Measurements from ENCODE around the gene RPLP2.

Gene RPLP2

DNA sequence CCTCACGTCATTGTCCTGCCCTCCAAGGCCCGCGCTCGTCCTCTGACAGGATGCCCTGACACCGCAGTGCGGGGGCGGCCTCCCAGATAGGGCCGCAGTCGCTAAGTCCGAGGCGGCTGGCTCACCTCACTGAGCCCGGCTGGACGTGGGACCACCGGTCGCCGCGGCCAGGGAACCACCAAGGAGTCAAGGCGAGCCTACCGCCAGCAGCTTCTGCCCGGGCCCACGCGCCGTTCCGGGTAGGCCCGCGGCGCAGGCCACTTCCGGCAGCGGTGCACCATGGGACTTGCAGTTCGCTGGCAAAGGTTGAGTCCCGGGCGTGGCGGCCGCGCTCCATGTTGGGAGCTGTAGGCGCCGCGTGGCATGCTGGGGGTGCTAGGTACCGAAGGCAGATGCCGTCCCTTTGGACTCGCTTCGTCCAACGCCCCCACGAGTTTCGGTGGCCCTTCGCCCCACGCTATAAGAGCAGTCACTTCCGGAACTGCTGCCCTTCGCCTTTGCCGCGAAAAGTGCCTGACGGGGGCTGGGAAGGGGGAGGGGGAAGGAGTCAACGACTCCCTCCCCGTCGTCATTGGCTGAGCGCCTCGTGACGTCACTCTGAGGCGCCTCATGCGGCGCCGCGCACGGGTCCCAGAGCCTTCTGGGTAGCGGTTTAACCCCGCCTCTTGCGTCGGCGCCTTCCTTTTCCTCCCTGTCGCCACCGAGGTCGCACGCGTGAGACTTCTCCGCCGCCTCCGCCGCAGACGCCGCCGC, at the start of gene RPLP2:
Gene RPLP2 (plus strand): TSS at position 681 of the 753 bp plus-strand sequence. CDS start 268 bp downstream, outside the sequence.
- peak; percentile 94 for DNase-seq (ENCODE audit: low read depth in 2 of 2)

GRCh38 chr11:760236-760635, 49.5 kb upstream of the RPLP2 start:
- DNase-seq (ENCODE audit: low read depth in 2 of 2) = no peak

- DNase-seq (ENCODE audit: low read depth in 2 of 2) = no peak
These were observed 48.1 kb upstream of the RPLP2 start for GRCh38 chr11:761526-762108.

- DNase-seq (ENCODE audit: low read depth in 2 of 2) = no peak
These were observed 47.2 kb upstream of the RPLP2 start for GRCh38 chr11:762421-763072.

GRCh38 chr11:763073-763463, 46.7 kb upstream of the RPLP2 start:
- DNase-seq (ENCODE audit: low read depth in 2 of 2) = no peak

DNA sequence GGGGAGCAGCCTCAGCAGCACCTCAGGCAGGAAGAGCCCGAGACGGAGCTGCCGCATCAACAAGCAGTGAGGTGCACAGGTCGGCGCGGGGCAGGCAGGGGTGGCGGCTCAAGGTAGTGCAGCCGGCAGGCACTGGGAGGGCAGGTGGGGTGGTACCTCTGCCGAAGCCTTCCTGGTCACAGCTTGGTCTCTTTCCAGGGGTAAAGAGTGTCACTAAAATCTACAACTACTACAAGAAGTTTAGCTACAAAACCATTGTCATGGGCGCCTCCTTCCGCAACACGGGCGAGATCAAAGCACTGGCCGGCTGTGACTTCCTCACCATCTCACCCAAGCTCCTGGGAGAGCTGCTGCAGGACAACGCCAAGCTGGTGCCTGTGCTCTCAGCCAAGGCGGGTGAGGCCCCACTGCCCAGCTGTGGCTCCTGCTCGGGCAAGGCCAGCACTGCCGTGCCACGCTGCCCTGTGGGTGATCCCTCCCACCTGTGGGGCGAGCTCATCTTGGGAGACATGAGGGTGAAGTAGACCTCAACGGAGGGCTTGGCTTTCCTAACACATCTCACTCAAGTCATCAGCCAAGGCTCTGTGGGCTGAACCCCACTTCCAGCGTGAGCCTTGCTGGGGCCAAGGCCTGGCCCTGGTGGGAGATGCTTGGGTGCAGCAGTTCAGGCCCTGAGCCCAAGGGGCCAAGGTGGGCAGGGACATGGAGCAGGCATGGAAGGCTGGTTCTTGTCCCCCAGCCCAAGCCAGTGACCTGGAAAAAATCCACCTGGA, 46.0 kb upstream of the RPLP2 start:
- no peak for DNase-seq (ENCODE audit: low read depth in 2 of 2)

DNA sequence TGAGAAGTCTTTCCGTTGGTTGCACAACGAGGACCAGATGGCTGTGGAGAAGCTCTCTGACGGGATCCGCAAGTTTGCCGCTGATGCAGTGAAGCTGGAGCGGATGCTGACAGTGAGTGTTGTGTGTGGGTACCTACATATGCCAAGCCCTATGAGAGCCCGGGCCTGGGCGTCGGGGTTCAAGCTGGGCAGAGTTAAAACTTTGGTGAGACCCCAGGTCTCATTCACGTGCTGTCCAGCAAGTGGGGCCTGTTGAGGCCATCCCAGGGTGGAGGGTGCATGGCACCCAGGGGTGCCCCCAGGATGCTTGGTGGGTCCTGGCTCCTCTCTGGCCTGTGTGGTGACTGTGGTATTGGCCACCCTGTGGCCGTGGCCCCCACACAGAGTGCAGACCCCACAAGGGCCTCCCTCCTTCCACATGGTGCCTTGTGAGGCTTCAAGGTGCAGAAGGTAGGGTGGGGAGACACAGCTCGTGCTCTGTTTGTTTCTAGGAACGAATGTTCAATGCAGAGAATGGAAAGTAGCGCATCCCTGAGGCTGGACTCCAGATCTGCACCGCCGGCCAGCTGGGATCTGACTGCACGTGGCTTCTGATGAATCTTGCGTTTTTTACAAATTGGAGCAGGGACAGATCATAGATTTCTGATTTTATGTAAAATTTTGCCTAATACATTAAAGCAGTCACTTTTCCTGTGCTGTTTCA, 45.3 kb upstream of the RPLP2 start:
- DNase-seq (ENCODE audit: low read depth in 2 of 2) = no peak

- peak; percentile 40 to 47 for DNase-seq (ENCODE audit: low read depth in 2 of 2)
These were observed 44.6 kb upstream of the RPLP2 start for GRCh38 chr11:765025-765801.

DNA sequence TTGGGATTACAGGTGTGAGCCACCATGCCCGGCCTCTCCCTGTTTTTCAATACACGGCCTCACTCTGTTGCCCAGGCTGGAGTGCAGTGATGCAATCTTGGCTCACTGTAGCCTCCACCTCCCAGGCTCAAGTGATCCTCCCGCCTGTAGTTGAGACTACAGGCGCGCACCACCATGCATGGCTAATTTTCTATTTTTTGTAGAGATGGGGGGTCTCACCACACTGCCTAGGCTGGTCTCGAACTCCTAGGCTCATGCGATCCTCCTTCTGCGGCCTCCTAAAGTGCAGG, 44.0 kb upstream of the RPLP2 start:
- DNase-seq (ENCODE audit: low read depth in 2 of 2) = no peak

- DNase-seq (ENCODE audit: low read depth in 2 of 2) = no peak
These were observed 43.4 kb upstream of the RPLP2 start for GRCh38 chr11:766106-766935.

DNA sequence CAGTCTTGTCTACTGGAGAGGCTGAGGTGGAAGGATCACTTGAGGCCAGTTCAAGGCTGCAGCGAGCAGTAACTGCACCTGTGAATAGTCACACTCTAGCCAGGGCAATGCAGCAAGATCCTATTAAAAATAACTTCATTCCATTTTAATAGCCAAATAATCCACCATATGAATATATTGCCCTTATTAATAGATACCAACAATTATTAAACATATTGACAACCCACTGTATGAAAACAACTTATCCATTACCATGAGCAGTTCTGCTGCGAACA, 42.9 kb upstream of the RPLP2 start:
- DNase-seq (ENCODE audit: low read depth in 2 of 2) = no peak

- DNase-seq (ENCODE audit: low read depth in 2 of 2) = no peak
These were observed 42.5 kb upstream of the RPLP2 start for GRCh38 chr11:767238-767637.

DNA sequence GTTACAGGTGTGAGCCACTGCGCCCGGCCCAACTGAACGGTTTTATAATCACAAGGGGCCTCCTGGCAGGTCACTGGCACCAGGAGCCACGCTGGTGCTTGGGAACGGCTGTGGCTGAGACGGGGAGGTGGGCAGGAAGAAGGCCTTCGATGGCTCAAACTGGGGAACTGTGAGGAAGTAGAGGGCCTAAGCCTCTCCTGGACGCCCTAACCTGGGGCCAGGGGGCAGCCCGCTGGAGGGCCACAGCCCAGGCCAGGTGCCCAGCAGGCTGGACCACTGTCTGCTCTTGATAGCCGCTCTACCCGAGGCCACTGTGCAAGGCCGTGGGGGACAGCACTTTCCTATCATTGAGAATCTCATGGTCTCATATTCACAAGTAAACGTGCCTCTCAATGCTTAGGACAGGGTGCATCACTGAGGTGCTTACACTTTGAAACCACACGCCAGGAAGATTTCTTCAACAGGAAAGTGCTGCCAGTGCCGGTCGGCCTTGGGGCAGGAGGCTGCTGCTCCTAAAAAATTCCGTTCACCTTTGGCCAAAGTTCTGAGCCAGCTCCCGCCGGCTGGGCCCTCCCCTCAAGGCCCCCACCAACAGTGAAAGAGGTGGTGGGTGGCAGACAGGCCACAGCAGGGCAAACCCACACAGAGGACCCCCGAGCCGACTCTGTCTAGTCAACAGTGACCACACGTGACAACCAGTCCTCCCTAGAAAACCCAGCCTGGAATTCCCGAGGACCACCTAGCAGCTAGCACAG, 39.7 kb upstream of the RPLP2 start:
- no peak for DNase-seq (ENCODE audit: low read depth in 2 of 2)

DNA sequence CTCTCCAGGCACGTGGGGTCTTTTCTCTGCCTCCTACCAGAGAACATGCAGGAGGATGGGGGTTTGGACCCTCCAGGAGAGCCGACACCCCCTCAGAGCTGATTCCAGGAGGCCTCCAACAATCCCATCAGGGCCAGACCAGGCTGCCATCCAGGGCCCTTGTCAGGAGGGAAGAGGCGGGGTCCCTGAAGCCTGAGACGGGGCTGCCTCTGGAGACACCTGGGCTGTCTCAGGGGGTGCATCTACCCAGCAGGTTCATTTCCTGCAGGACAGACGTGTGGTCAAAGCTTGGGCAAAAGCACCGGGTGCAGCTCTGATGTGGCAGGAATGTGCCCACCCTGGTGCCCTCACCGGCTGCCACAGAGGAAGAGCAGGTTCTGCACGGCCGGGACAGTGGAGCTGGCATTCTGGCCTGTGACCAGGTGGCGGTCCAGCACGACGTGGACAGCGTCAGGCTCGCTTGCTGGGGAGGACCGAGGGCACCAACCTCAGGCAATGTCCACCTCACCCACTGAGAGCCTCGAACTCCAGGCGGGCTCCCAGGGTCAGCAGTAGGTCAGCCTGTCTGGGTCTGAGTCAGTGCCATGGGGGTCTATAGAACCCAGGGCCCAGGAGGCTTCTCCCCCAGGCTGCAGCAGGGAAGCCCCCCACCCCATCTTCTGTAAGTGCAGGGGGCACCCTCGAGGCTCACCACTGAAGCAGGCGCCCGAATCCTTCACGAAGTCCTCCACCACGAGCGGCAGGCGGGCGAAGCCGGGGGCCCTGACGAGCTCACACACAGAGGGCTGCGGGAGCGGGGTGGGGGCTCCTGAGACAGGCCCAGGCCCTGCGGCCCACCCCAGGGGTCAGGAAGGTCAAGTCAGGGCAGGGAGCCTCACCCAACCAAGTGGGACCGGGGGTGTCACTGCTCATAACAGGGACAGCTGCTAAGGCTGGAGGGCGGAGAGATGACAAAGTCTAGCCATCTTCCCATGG, 38.8 kb upstream of the RPLP2 start:
- DNase-seq (ENCODE audit: low read depth in 2 of 2) = no peak

GRCh38 chr11:771617-772204, 38.1 kb upstream of the RPLP2 start:
- DNase-seq (ENCODE audit: low read depth in 2 of 2) = no peak

- DNase-seq (ENCODE audit: low read depth in 2 of 2) = no peak
These were observed 37.1 kb upstream of the RPLP2 start for GRCh38 chr11:772429-773390.

GRCh38 chr11:773425-773824, 36.3 kb upstream of the RPLP2 start:
- DNase-seq (ENCODE audit: low read depth in 2 of 2) = no peak
